H9 (cell line): ENCODE results near the gene CDYL2. TPM values are rescaled to one million over a fixed set of nuclear protein-coding genes. Genes with fewer than 3 reads are reported as not detected.

Experiments used
- DNase-seq: peaks from one replicate; pipeline ENCODE4 v3.0.0-alpha.2; 2017
- H2AFZ ChIP-seq: one replicate; pipeline ENCODE4 v1.6.1; 2013; ENCODE audit warnings: mild to moderate bottlenecking, low read length, control low read depth, moderate library complexity
- H2AK5ac ChIP-seq: 2 replicates; pipeline ENCODE4 v1.6.1; 2013; ENCODE audit warnings: low read length, control low read depth, mixed read lengths; ENCODE audit not compliant: insufficient read length
- H2BK120ac ChIP-seq: one replicate; pipeline ENCODE4 v1.6.1; 2013; ENCODE audit warnings: low read depth, mild to moderate bottlenecking, low read length, control low read depth, inconsistent platforms; ENCODE audit not compliant: poor library complexity, severe bottlenecking
- H2BK12ac ChIP-seq: 2 replicates; pipeline ENCODE4 v1.6.1; 2013; ENCODE audit warnings: low read length, control low read depth, mixed read lengths, low read depth; ENCODE audit not compliant: insufficient read length
- H2BK15ac ChIP-seq: 2 replicates; pipeline ENCODE4 v1.6.1; 2013; ENCODE audit warnings: low read depth, low read length, control low read depth
- H2BK20ac ChIP-seq: one replicate; pipeline ENCODE4 v1.6.1; 2013; ENCODE audit warnings: low read depth, mild to moderate bottlenecking, low read length, control low read depth, inconsistent platforms; ENCODE audit not compliant: poor library complexity, severe bottlenecking
- H2BK5ac ChIP-seq: 2 replicates; pipeline ENCODE4 v1.6.1; 2013; ENCODE audit warnings: low read length, control low read depth, mixed read lengths; ENCODE audit not compliant: insufficient read length
- H3K14ac ChIP-seq: 2 replicates; pipeline ENCODE4 v1.6.1; 2013; ENCODE audit warnings: low read length, control low read depth; ENCODE audit not compliant: insufficient read depth
- H3K18ac ChIP-seq: 2 replicates; pipeline ENCODE4 v1.6.1; 2013; ENCODE audit warnings: low read depth, mild to moderate bottlenecking, mixed read lengths, low read length, control low read depth; ENCODE audit not compliant: insufficient read length
- H3K23ac ChIP-seq: 2 replicates; pipeline ENCODE4 v1.6.1; 2013; ENCODE audit warnings: low read length, control low read depth, mixed read lengths, low read depth; ENCODE audit not compliant: insufficient read length
- H3K23me2 ChIP-seq: 2 replicates; pipeline ENCODE4 v1.6.1; 2013; ENCODE audit warnings: low read depth, mild to moderate bottlenecking, mixed read lengths, low read length, control low read depth; ENCODE audit not compliant: insufficient read length, poor library complexity, severe bottlenecking
- H3K27ac ChIP-seq: 2 replicates; pipeline ENCODE4 v1.5.1; 2013; ENCODE audit warnings: low read length, control low read depth, mixed read lengths, low read depth; ENCODE audit not compliant: insufficient read length
- H3K27me3 ChIP-seq: 2 replicates; pipeline ENCODE4 v1.6.1; 2013; ENCODE audit warnings: low read length, control low read depth, inconsistent platforms; ENCODE audit not compliant: insufficient read depth
- H3K4ac ChIP-seq: 2 replicates; pipeline ENCODE4 v1.6.1; 2013; ENCODE audit warnings: low read depth, mild to moderate bottlenecking, control low read depth, inconsistent platforms, low read length, moderate library complexity
- H3K4me1 ChIP-seq: 2 replicates; pipeline ENCODE4 v1.6.1; 2013; ENCODE audit warnings: low read length, control low read depth, inconsistent platforms; ENCODE audit not compliant: insufficient read depth
- H3K4me2 ChIP-seq: 2 replicates; pipeline ENCODE4 v1.6.1; 2013; ENCODE audit warnings: low read length, control low read depth, mixed read lengths; ENCODE audit not compliant: insufficient read length, insufficient read depth
- H3K56ac ChIP-seq: 2 replicates; pipeline ENCODE4 v1.6.1; 2013; ENCODE audit warnings: low read depth, mild to moderate bottlenecking, mixed read lengths, low read length, control low read depth; ENCODE audit not compliant: insufficient read length
- H3K79me1 ChIP-seq: 2 replicates; pipeline ENCODE4 v1.6.1; 2013; ENCODE audit warnings: low read depth, mild to moderate bottlenecking, moderate library complexity, low read length, control low read depth, inconsistent platforms; ENCODE audit not compliant: insufficient read depth, poor library complexity, severe bottlenecking
- H3K79me2 ChIP-seq: 2 replicates; pipeline ENCODE4 v1.6.1; 2013; ENCODE audit warnings: low read length, control low read depth, inconsistent platforms; ENCODE audit not compliant: insufficient read depth
- H3K9ac ChIP-seq: 2 replicates; pipeline ENCODE4 v1.6.1; 2013; ENCODE audit warnings: low read length, control low read depth, mixed read lengths; ENCODE audit not compliant: insufficient read length; ENCODE audit errors: extremely low read depth
- H3K9me3 ChIP-seq: one replicate; pipeline ENCODE4 v1.6.1; 2013; ENCODE audit warnings: low read depth, low read length, inconsistent platforms; ENCODE audit not compliant: control insufficient read depth
- H3T11ph ChIP-seq: one replicate; pipeline ENCODE4 v1.6.1; 2013; ENCODE audit warnings: mild to moderate bottlenecking, low read length, control low read depth, inconsistent platforms
- H4K20me1 ChIP-seq: one replicate; pipeline ENCODE4 v1.6.1; 2013; ENCODE audit not compliant: control insufficient read depth, insufficient read length, insufficient read depth
- H4K5ac ChIP-seq: 2 replicates; pipeline ENCODE4 v1.6.1; 2013; ENCODE audit warnings: low read depth, mild to moderate bottlenecking, mixed read lengths, low read length, control low read depth; ENCODE audit not compliant: insufficient read length
- H4K8ac ChIP-seq: replicated peaks from 2 replicates; pipeline ENCODE4 v1.6.1; 2013; ENCODE audit warnings: low read length, control low read depth, mixed read lengths, low read depth; ENCODE audit not compliant: insufficient read length
- H4K91ac ChIP-seq: 2 replicates; pipeline ENCODE4 v1.6.1; 2013; ENCODE audit warnings: low read depth, mild to moderate bottlenecking, moderate library complexity, mixed read lengths, low read length, control low read depth; ENCODE audit not compliant: insufficient read length
- H3K27ac Mint-ChIP-seq, 3 experiments: 2 replicates in 2 of 3; 3 replicates in 1 of 3; pipeline ENCODE4 v1.8.0; 2020 to 2021; ENCODE audit warnings: mixed read lengths in 3 of 3, mild to moderate bottlenecking in 1 of 3, moderate library complexity in 1 of 3
- H3K27me3 Mint-ChIP-seq: 2 replicates; pipeline ENCODE4 v1.8.0; 2021; ENCODE audit warnings: low read depth, mild to moderate bottlenecking, moderate library complexity, mixed read lengths
- H3K36me3 Mint-ChIP-seq, 3 experiments: 2 replicates in 2 of 3; 3 replicates in 1 of 3; pipeline ENCODE4 v1.8.0; 2020 to 2021; ENCODE audit warnings: low read depth in 3 of 3, mixed read lengths in 3 of 3; ENCODE audit not compliant: insufficient read depth in 1 of 3
- H3K4me1 Mint-ChIP-seq, 2 experiments: 2 replicates each; pipeline ENCODE4 v1.8.0; 2020; ENCODE audit warnings: mixed read lengths in 2 of 2
- H3K4me3 Mint-ChIP-seq, 2 experiments: 2 replicates in 1 of 2; 3 replicates in 1 of 2; pipeline ENCODE4 v1.8.0; 2020 to 2021; ENCODE audit warnings: mild to moderate bottlenecking in 2 of 2, mixed read lengths in 2 of 2, moderate library complexity in 1 of 2
- H3K9me3 Mint-ChIP-seq, 2 experiments: 2 replicates in 1 of 2; 3 replicates in 1 of 2; pipeline ENCODE4 v1.8.0; 2020; ENCODE audit warnings: mild to moderate bottlenecking in 2 of 2, mixed read lengths in 2 of 2, moderate library complexity in 1 of 2
- CTCF ChIP-seq: fragments of 200-600 bp; sonication (generic); conservative IDR thresholded peaks from 3 replicates; pipeline ENCODE4 v1.8.0; 2021; ENCODE audit warnings: antibody characterized with exemption, mild to moderate bottlenecking
- WGBS: extraction: QIAGEN DNeasy Blood & Tissue Kit; methylation state at CpG from one replicate; pipeline ENCODE4 v1.1.7; 2013; ENCODE audit warnings: missing lambda C conversion rate, low lambda C conversion rate, mixed read lengths; ENCODE audit not compliant: insufficient read length; ENCODE audit errors: extremely low coverage; 5-methylcytosine and 5-hydroxymethylcytosine counted together
- total RNA-seq: library from RNA; stranded (reverse); gene quantifications from 2 replicates; pipeline ENCODE4 v1.2.1, GENCODE V29; 2021

Gene CDYL2
- total RNA-seq, 1 experiment from 2014 or later: 4.2 TPM

- Mint-ChIP-seq H3K27me3 (peaks cover 7% of the 10 kb centered on the region), H3K4me1 (0 out of 4 replicates have a peak, but pooled peaks cover 0 to 2% of the 10 kb centered on the region in 2 experiments), H3K36me3 (no peaks in the 10 kb centered on the region), H3K27ac (no peak overlapping the region), H3K9me3 (peaks cover 10 to 13% of the 10 kb centered on the region in 2 experiments), H3K4me3 (no peak overlapping the region)
- Histone ChIP-seq H2BK120ac (no peak overlapping the region), H3K9me3 (no peaks in the 10 kb centered on the region), H2BK15ac (no peak overlapping the region), H3K27ac (no peak overlapping the region), H3K4me2 (no peak overlapping the region), H3K79me2 (no peaks in the 10 kb centered on the region), H3K79me1 (no peaks in the 10 kb centered on the region), H3T11ph (no peak overlapping the region), H4K5ac (no peak overlapping the region), H3K56ac (no peak overlapping the region), H3K9ac (no peak overlapping the region), H2AK5ac (no peak overlapping the region), H2BK20ac (no peak overlapping the region), H3K23ac (no peak overlapping the region), H3K23me2 (no peaks in the 10 kb centered on the region), H2BK12ac (no peak overlapping the region), H2BK5ac (no peak overlapping the region), H3K14ac (no peak overlapping the region), H3K27me3 (0 out of 2 replicates have a peak, but pooled peaks cover 2% of the 10 kb centered on the region), H4K91ac (no peak overlapping the region), H3K18ac (no peak overlapping the region), H4K8ac (no peak overlapping the region), H2AFZ (no peak overlapping the region), H3K4me1 (no peaks in the 10 kb centered on the region), H4K20me1 (no peaks in the 10 kb centered on the region), H3K4ac (no peak overlapping the region)
- no peak for DNase-seq
- no peak for TF ChIP-seq CTCF
- no CpG with 5 or more reads among the region's 4 CpGs for WGBS
Measured at GRCh38 chr16:80836846-80837245, 32.4 kb upstream of the CDYL2 start.
